Hematopoietic multipotent progenitor cell treated with erythropoietin and hydrocortisone succinate and interleukin-3 and kit ligand, for 6 days (in vitro differentiated cells): Measurements from ENCODE around the gene LLPH.

Source experiments
- DNase-seq: peaks from one replicate; pipeline ENCODE4 v3.0.0-alpha.2; 2015

LLPH gene

GRCh38 chr12:66087365-66087943, 43.1 kb downstream of the LLPH start:
- DNase-seq: peak; percentile 85

- DNase-seq: no peak
Measured at GRCh38 chr12:66085998-66086397, 44.6 kb downstream of the LLPH start.

GRCh38 chr12:66085213-66085612, 45.3 kb downstream of the LLPH start:
- no peak for DNase-seq

GRCh38 chr12:66083766-66084165, 46.8 kb downstream of the LLPH start:
- DNase-seq: no peak

GRCh38 chr12:66082744-66083143, 47.8 kb downstream of the LLPH start:
- DNase-seq: no peak

- DNase-seq: no peak
Measured at GRCh38 chr12:66080791-66081190, 49.8 kb downstream of the LLPH start.

- no peak for DNase-seq
Measured at GRCh38 chr12:66077542-66077941, 53.0 kb downstream of the LLPH start.

- DNase-seq: no peak
Measured at GRCh38 chr12:66074561-66074960, 56.0 kb downstream of the LLPH start.

- no peak for DNase-seq
Measured at GRCh38 chr12:66072566-66072965, 58.0 kb downstream of the LLPH start.

GRCh38 chr12:66072135-66072534, 58.4 kb downstream of the LLPH start:
- DNase-seq: peak; percentile 16

- DNase-seq: no peak
Measured at GRCh38 chr12:66071549-66071948, 59.0 kb downstream of the LLPH start.

- no peak for DNase-seq
Measured at GRCh38 chr12:66070378-66071120, 60.0 kb downstream of the LLPH start.

GRCh38 chr12:66066929-66067523, 63.5 kb downstream of the LLPH start:
- DNase-seq: peak; percentile 13
